ENCODE measurements around the gene TPK1.

Gene TPK1

DNA sequence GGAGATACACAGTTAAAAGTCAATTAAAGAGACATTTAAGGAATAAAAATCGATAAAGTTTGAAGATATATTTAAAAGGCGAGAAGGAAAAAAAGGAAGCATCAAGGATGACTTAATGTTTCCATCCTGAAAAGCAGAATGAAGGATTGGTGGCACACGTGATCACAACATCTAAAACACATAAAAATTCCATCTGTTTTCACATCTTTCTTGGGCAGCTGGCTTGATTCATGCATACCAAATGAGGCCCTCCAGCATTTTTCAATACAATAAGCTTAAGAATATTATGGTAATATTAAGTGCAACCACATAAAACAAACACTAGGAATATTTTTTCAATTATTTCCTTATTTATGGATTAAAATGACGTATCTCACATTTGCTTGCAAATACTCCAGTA lies 112.6 kb downstream of the TPK1 start:
- no peak for DNase-seq (ENCODE audit: low spot score)

DNA sequence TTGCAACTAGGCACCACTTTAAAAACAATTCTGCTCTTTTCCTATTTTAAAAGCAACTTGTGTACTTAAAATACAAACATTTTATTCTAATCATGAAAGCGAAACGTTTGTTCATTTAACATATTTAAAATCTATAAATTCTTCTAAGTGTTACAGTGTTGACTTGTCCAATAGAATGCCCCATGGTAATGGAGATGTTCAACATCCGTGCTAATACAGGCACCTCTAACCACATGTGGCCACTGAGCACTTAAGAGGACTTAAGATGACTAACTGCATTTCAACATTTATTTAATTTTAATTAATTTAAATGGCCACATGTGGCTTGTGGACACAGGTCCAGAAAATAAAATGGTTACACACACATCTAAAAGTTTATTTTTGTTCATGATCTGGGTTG lies 115.1 kb downstream of the TPK1 start:
- DNase-seq (ENCODE audit: low spot score): no peak

DNA sequence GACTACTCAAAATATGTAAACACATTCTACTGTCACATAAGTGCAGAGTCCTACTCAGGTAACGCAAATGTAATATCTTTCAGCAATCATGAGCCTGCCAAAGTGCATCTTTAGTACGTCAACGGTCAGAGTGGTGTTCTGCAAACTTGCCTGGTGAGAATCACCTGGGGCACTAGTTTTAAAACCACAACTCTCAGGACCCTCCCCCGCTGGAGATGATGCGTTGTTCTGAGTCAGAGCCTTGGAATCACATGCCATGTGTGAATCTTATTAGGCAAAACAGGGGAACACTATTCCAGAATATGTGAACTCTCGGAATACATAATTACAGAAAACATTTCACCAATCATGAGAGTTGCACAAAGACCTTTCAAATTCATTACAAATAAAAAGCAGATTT lies 115.7 kb downstream of the TPK1 start:
- no peak for DNase-seq (ENCODE audit: low spot score)

DNA sequence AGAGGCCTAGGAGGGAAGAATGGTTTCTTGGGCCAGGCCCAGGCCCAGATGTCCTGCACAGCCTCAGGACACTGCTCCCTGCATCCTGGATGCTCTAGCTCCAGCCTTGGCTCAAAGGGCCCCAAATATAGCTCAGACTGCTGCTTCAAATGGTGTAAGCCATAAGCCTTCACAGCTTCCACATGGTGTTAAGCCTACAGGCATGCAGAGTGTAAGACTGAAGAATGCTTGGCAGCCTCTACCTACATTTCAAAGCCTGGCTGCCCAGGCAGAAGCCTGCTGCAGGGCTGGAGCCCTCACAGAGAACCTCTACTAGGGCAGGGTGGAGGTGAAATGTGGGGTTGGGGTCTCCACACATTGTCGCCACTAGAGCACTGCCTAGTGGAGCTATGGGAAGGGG lies 118.1 kb downstream of the TPK1 start:
- DNase-seq (ENCODE audit: low spot score): no peak

DNA sequence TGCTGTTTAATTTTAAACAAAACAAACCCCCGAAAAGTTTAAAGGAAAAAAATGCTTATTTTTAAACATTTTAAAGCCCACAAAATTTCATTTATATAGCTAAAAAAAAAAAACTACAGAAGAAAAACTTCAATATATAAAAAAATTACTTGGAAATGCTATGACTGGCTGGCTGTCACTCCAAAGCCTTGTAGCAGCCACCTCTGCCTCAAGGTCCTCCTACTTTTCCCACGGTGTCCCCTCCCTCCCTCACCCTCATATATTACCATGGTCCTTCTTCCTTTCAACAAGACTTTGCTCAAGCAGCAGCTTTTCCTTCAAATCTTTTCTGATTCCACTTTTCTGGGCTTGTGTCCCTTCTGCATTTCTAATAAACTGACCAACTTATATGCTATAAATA lies 122.0 kb downstream of the TPK1 start:
- no peak for DNase-seq (ENCODE audit: low spot score)

DNA sequence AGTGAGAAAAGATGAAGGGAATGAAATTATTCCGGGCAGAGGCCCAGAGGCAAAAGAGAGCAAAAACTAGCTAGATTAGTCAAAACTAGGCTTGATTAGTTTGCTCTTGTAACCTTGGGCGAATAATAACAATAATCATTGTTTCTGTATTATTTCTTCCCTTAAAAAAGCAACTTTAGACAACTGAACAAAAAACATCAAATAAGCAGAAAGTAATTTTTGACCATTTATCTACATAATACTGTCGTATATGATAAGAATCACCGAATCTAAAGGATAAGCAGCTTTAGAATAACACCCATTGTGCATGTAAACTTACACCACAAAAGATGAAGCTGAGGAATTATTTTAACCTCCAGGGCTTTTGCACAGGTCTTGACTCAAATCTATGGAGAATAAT lies 125.1 kb downstream of the TPK1 start:
- DNase-seq (ENCODE audit: low spot score): no peak

DNA sequence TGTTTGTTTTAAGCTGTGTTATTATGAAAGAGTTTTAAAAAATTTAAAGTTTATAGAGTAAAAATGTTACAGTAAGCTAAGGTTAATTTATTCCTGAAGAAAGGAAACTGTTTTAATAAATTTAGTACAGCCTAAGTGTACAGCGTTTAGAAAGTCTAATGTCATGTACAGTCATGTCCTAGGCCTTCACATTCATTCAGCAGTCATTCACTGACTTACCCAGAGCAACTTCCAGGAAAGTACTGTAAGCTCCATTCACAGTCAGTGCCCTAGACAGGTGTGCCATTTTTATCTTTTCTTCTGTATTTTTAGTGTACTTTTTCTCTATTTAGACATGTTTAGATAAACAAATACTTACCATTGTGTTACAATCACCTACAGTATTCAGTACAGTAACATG lies 126.8 kb downstream of the TPK1 start:
- no peak for DNase-seq (ENCODE audit: low spot score)

DNA sequence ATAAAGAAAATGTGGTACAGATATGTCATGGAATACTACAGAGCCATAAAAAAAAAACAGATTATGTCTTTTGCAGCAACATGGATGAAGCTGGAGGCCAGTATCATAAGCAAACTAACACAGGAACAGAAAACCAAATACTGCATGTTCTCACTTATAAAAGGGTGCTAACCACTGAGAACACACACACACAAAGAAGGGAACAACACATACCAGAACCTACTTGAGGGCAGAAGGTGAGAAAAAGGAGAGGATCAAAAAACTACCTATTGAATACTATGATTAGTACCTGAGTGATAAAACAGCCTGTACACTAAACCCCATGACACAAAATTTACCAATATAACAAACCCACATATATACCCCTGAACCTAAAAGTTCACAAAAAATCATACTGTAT lies 144.6 kb downstream of the TPK1 start:
- DNase-seq (ENCODE audit: low spot score): no peak

DNA sequence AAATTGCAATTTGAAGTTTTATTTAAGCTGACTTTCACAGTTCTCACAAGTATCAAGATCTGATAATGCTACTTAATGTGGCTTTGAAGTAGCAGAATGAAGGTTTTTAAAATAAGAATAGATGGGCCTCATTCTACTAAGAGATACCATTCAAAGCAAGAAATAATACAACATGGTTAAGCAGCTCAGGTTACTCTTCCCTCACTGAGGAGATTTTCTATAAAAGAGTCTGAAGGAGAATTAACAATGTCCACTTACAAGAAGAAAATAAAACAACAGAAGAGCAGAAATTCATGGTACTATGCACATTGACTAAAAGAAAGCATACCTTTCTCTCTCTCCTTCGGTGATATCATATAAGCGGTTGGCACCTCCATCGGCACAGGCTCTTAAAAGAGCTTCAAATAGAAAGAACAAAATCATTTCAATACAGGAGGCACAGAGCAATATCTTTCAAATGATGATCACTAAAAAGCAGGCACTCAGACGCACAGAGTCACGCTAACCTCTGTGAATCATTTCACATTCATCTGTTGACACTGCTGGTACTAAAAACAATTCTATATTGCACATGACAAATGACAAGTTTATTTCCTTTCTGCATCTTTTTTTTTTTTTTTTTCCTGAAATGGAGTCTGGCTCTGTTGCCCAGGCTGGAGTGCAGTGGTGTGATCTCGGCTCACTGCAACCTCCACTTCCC lies 153.1 kb downstream of the TPK1 start:
- no peak for DNase-seq (ENCODE audit: low spot score)

DNA sequence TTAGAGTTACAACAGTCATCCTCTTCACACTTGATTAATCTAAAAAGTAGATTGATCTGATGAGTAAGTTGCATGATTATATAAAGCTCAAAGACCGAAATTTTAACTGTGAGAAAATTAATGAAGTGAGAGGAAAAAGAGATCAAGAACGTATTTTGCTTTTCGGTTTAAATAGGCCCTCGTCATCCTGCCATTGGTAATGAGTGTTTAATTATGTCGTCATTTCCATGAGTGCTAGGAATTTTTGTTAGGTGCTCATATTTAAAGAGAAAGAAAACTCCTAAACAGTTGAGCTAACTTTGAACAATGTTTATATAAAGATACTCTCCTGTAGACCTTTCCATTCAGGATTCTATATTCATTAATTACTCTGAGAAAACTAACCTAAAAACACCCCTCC lies 159.4 kb downstream of the TPK1 start:
- DNase-seq (ENCODE audit: low spot score): no peak

DNA sequence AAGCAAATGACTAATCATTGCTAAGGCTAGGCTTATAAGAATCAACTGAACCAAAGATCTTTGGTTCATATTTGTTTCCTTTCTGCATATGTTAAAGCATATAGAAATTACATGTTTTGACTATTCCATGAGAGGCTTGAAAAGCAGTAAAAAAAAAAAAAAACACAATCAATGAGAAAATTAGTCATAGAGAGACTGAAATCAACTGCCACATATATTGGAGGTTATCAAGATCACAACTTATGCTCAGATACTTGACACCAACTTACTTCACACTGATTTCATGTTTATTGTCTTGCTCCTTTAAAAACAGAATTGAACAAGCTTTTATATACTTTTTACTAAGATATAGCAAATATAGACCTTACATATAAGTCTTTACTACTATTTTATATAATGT lies 161.3 kb downstream of the TPK1 start:
- DNase-seq (ENCODE audit: low spot score): no peak

DNA sequence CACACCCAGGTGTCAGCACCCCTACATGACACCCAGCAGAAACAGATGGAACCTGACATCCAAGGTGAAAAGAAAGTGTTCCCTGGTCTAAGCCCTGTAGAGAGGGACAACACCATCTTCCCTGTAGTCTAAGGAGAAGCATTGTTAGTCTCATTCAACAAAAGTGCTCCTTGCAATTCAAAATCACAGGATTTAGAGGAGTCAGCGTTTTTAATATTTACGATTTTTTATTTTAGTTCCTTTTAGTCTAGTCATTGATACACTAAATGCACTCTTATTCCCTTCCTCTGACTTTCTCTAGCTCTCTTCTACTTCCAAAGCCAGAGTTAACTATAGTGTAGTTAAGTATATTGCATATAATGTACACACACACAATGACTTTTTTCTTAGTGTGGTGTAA lies 163.0 kb downstream of the TPK1 start:
- no peak for DNase-seq (ENCODE audit: low spot score)

DNA sequence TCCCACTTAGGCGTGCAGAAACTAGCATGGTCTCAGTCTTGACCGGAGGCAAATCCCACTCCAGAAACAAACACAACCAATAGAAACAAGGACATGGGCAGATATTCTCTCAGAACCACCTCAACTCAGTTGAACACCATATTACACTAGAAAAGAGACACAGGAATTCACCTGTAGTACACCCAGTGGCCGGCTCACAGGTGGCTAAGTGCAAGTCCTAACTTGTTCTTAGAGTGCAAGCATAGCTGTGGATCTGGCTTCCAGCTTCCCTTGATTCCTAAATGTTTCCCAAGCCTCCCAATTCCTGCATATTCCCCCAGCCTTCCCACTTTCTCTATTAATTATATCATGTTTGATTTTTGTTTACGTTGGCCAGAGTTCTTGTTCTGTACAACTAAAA lies 164.4 kb downstream of the TPK1 start:
- no peak for DNase-seq (ENCODE audit: low spot score)

DNA sequence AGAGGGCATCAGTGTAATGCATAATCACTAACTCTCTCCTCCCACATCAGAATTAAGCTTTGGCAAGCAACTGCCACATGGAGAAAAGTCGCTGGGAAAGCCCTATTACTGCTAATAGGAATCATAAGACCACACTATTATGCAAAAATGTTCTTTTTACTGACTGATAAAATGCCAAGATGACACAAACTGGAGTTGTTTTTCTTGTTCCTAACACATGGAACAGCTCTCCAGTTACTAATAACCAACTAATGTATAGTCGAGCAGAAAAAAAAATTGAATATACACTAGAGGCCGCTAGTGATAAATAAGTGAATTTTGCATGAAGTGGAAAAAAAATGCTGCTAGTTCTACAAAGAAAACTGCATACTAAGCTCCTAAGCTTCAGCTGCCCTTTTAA lies 165.6 kb downstream of the TPK1 start:
- no peak for DNase-seq (ENCODE audit: low spot score)

DNA sequence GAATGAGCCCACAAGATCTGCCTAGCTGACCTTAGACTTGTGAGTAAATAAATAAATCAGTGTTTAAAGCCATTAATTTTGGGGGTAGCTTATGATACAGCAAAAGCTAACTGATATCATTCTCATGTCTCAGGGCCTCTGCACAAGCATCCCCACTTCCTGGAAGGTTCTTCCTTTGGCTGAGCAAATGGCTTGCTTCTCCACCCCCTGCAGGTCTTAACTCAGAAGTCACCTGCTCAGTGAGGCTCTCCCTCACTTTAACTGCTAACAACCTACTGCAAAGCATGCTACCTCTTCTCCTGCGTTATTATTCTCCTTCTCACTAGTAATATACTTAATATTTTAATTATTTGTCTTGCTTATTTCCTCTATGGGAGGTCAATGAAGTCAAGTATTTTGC lies 167.3 kb downstream of the TPK1 start:
- DNase-seq (ENCODE audit: low spot score): no peak

DNA sequence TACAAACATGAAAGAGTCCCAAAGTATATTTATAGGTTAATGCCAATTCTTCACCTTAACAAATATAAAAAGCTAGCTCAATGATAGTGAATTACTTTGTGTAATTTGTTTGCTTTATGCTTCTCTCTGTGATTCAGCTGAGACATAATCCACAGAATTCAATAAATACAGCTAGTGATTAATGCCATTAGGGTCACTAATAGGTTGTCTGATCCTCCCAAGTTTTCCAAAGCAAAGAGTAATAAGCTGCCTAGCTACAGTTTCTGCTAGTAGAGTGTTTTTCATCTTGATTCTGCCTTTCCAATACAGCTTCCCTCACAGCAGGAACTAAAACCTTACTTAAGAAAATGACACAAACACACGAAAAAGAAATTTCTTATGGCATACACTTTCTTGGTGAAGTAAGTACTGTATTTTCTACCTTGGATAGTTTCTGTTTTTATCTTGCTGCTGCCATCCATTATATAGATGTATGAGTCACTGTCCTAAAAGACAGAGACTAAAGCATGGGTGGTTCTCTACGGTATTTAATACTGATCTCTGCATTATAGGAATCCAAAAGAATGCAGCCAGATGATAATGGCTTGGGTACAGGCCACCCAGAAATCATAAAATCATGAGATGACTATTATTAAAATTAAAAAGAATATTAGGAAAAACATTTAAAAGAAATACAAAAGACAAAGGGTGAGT lies 170.0 kb downstream of the TPK1 start:
- DNase-seq (ENCODE audit: low spot score): no peak

DNA sequence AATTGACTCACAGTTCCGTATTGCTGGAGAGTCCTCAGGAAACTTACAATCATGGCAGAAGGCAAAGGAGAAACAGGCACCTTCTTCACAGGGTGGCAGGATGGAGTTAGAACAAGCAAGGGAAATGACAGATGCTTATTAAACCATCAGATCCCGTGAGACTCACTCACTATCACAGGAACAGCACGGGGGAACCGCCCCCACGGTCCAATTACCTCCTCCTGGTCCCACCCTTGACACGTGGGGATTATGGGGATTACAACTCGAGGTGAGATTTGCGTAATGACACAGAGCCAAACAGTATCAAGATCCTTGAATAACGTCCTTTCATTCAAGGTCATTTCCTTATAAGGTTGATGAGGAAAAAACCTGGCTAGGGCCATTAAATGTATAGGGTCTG lies 176.6 kb downstream of the TPK1 start:
- DNase-seq (ENCODE audit: low spot score): no peak

DNA sequence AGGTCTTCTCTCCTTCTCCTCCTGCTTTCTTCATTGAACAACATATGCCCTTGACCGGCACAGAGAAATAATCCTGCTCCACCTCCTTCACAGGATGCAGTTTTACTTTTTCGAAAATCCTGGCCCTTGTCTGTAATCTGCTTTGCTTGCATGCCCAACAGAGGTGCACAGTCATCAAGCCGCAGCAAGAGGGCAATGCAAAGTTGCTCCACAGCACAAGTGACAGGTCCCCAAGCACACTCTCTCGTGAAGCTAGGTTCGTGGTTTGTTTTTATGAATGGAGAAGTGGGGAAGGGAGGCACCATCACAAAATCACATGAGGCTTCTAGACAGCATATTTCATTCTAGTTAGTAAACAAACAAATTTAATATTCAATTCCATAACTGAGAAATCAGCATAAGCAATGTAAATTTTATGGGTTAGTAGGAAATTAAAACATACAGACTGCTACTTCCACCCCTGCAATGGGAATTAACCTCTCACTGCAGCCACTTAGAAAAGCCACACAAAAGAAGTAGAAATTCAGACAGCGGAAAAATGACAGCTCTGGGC lies 178.8 kb downstream of the TPK1 start:
- no peak for DNase-seq (ENCODE audit: low spot score)

DNA sequence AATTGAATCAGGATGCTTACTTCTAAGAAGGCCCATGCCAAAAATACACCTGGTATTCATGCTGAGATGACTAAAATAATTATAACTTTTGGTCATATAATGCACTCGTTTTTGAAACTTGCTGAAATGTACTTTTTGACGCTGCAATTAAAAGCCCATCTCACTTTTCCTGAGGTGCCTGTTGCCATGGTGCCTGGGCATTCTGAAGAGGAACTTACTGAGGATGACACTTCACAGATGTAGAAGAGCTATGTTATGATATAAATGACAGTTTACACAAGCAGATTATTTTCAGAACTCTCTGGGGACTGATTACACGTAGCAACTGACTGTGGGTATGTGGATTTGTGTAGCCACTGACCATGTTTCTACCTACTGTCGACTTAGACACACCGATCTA lies 182.4 kb downstream of the TPK1 start:
- DNase-seq (ENCODE audit: low spot score): no peak

DNA sequence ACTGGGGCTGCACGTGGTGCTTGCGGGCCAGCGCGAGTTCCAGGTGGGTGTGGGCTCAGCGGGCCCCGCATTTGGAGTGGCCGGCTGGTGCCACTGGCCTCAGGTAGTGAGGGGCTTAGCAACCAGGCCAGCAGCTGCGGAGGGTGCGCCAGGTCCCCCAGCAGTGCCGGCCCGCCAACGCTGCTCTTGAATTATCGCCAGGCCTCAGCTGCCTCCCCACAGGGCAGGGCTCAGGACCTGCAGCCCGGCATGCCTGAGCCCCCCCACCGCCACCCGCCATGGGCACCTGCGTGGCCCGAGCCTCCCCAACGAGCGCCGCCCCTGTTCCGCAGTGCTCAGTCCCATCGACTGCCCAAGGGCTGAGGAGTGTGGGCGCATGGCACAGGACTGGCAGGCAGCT lies 185.4 kb downstream of the TPK1 start:
- DNase-seq (ENCODE audit: low spot score): no peak

DNA sequence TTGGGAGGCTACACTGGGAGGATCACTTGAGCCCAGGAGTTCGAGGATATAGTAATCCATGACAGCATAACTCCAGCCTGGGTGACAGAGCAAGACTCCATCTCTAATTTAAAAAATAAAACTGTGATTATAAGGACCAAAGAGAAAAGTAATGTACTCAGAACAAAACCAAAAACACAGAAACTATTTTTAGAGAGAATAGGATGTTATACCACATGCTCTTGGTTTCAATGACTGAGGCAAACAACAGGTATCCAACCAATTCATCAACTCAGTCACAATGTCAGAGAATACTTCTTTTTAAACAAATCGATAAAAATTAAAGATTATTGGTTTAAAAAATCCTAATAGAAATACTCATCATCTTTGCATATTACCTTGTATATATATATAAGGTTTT lies 186.7 kb downstream of the TPK1 start:
- DNase-seq (ENCODE audit: low spot score): no peak

DNA sequence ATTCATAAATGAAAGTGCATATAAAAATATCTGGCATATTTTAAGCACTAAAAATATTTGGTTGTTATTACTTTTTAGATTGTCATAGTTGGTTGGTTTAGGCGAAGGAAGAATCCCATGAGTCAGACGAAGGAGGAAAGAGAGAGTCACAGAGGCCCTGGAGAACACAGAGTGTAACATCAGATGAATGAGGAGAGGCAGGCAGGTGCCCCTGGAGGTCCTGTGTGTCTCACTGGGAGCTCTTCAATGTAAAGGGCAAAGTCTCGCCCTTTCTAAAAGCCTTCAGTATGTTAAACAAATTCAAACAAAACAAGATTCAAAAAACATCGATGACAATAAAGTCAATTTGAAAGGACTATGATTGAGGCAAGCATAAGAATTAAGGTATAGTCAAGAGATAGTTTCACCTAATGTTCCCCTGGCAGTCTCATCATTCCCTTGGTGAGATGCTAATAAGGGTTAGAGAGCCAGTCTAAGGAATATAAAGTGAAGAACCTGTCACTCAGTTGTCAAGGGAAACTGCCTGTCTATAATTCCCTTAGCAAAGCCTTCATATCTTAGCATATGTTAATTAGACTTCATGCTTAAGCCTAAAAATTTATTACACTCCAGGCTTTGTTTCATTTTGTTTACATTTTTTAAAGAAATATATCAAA lies 194.3 kb downstream of the TPK1 start:
- no peak for DNase-seq (ENCODE audit: low spot score)

DNA sequence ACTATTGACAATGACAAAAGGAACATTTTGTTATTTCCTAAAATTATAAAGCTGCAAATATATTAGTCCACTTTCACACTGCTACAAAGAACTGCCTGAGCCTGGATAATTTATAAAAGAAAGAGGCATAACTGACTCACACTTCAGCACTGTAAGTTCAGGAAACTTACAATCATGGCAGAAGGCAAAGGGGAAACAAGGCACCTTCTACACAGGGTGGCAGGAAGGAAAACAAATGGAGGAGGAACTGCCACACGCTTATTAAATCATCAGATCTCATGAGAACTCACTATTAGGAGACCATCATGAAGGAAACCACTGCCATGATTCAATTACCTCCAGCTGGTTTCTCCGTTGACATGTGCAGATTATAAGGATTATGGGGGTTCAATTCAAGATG lies 203.1 kb downstream of the TPK1 start:
- DNase-seq (ENCODE audit: low spot score): no peak

Measured in ecto neural progenitor cell (in vitro differentiated cells).